Measurements from ENCODE around the gene SGIP1. TPM values are rescaled to one million over a fixed set of nuclear protein-coding genes. Genes with fewer than 3 reads are reported as not detected.

The SGIP1 gene
- total RNA-seq, 6 experiments from 2014 or later, result 0.09 to 1.3 (median 1.1) TPM; not detected in 1

- no peaks in the 10 kb centered on the region for H3K4me1 ChIP-seq
- no peaks in the 10 kb centered on the region for H3K36me3 ChIP-seq
- WGBS (ENCODE audit: insufficient coverage, low coverage, low lambda C conversion rate, missing lambda C conversion rate), result 12% methylated on average over 3 of the region's 3 CpGs
- peak in 1 of 3 donors; percentile 44 for DNase-seq
- TF ChIP-seq CTCF (IDR thresholded peaks at IDR 0.05) (peak; percentile 69 to 83 (median 79)), POLR2A (IDR thresholded peaks at IDR 0.05) (no peak)
- H3K9me3 ChIP-seq, result no peaks in the 10 kb centered on the region
- no peaks in the 10 kb centered on the region for H3K27me3 ChIP-seq
- H3K4me3 ChIP-seq, result no peak overlapping the region
- ATAC-seq, result peak; percentile 76 to 90 (median 84)
- H3K27ac ChIP-seq, result no peak overlapping the region
- intact Hi-C loops (cut with DNase I), result no loop called here
Observed at GRCh38 chr1:66764994-66765578, 231.1 kb downstream of the SGIP1 start.

GRCh38 chr1:66767626-66768025 is 233.7 kb downstream of the SGIP1 start:
- DNase-seq, result no peak
- Histone ChIP-seq H3K4me3 (no peak overlapping the region), H3K27ac (no peak overlapping the region), H3K27me3 (no peaks in the 10 kb centered on the region), H3K36me3 (no peaks in the 10 kb centered on the region), H3K9me3 (no peaks in the 10 kb centered on the region), H3K4me1 (no peaks in the 10 kb centered on the region)
- no peak for TF ChIP-seq CTCF (IDR thresholded peaks at IDR 0.05)
- no peak for TF ChIP-seq POLR2A (IDR thresholded peaks at IDR 0.05)
- intact Hi-C loops (cut with DNase I), result no loop called here
- no peak for ATAC-seq

- H3K36me3 ChIP-seq, result no peaks in the 10 kb centered on the region
- 75% methylated on average over 1 of the region's 1 CpG for WGBS (ENCODE audit: insufficient coverage, low coverage, low lambda C conversion rate, missing lambda C conversion rate)
- no peaks in the 10 kb centered on the region for H3K9me3 ChIP-seq
- intact Hi-C loops (cut with DNase I), result no loop called here
- DNase-seq (no peak), ATAC-seq (no peak)
- H3K27ac ChIP-seq, result no peak overlapping the region
- H3K4me1 ChIP-seq, result no peaks in the 10 kb centered on the region
- TF ChIP-seq POLR2A (IDR thresholded peaks at IDR 0.05) (no peak), CTCF (IDR thresholded peaks at IDR 0.05) (no peak)
- no peak overlapping the region for H3K4me3 ChIP-seq
- no peaks in the 10 kb centered on the region for H3K27me3 ChIP-seq
Observed at GRCh38 chr1:66768965-66769364, 235.0 kb downstream of the SGIP1 start.

GRCh38 chr1:66769512-66770229 is 235.7 kb downstream of the SGIP1 start:
- no peak overlapping the region for H3K4me3 ChIP-seq
- intact Hi-C loops (cut with DNase I), result loop anchor here in 1 of 2 donors (10.0 kb wide), 1 partner anchor 375 kb away; no protein-coding TSS in a partner anchor
- no peaks in the 10 kb centered on the region for H3K9me3 ChIP-seq
- ATAC-seq (no peak), DNase-seq (no peak)
- no peaks in the 10 kb centered on the region for H3K27me3 ChIP-seq
- TF ChIP-seq CTCF (IDR thresholded peaks at IDR 0.05), result no peak
- TF ChIP-seq POLR2A (IDR thresholded peaks at IDR 0.05), result no peak
- no peak overlapping the region for H3K27ac ChIP-seq
- 71% methylated on average over 7 of the region's 7 CpGs for WGBS (ENCODE audit: insufficient coverage, low coverage, low lambda C conversion rate, missing lambda C conversion rate)
- no peaks in the 10 kb centered on the region for H3K4me1 ChIP-seq
- no peaks in the 10 kb centered on the region for H3K36me3 ChIP-seq
